Activated effector memory CD4-positive, alpha-beta T cell treated with Interleukin-2 at 50 U/mL for 16 hours (primary cell): Measurements from ENCODE around the gene ZNF292.
"Not testable (repeated sequence)": the region's sequence is repeated elsewhere in the genome, so short reads cannot be mapped to it uniquely, and the experiment has no call there.

Source experiments
- DNase-seq: peaks from one replicate; pipeline ENCODE4 v3.0.0-alpha.2; 2020

Gene ZNF292

DNA sequence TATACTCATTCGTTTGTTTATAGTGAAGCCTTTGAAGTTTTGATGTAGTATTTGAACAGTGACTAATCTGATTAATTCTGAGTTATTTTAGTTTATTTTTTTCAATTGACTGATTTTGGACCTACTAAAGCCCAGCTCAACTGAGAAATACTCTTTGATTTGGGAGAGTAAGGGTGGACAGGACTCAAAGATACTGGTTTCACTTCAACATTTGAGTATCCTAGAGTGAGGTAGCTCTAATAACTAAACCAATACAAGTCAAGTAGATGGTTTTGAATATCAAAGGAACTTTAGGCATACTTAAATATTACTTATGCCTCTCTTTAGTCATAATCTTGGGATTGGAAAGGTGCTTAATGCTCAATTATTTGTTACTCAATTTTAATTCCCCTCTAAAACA lies 65.6 kb downstream of the ZNF292 start:
- no peak for DNase-seq

DNA sequence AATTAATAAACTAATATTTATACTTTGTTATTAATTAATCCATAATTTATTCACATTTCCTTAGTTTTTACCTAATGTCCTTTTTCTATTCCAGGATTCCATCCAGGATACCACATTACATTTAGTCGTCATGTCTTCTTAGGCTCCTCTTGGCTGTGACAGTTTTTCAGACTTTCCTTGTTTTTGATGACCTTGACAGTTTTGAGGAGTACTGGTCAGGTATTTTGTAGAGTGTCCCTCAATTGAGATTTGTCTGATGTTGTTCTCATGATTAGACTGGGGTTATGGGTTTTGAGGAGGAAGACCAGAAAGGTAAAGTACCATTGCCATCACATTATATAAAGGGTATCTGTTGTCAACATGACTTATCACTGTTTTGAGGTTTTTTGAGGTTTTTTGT lies 67.3 kb downstream of the ZNF292 start:
- DNase-seq = no peak

DNA sequence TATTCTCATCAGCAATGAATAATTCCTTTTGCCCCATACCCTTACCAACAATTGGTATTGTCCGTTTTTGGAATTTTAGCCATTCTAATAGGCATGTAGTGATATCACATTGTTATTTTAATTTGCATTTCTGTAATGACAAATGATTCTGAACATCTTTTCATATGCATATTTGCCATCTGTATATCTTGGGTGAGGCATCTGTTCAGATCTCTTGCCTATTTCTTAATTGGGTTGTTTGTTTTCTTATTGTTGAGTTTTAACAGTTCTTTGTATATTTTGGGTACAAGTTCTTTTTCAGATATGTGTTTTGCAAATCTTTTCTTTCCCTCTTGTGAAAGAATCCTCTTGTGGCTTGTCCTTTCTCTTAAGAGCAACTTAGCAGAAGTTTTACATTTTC lies 69.6 kb downstream of the ZNF292 start:
- DNase-seq = no peak

DNA sequence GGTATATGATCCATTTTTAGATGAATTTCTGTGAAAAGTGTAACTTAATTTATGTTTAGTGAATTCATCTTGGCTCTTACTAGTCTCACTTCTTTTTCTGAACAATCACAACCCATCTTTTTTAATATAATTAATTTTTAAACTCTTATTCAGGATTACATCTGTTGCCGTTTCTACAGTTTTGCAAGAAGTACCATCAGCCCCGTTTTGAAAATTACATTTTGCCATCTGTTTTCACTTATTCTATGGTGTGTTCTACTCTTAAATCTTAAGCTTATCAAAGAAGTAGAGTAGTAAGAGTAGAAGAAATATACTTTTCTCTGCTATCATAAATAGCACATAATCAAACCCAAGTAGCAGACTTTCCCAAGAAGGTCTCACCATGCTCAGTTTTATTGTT lies 70.1 kb downstream of the ZNF292 start:
- DNase-seq = no peak

DNA sequence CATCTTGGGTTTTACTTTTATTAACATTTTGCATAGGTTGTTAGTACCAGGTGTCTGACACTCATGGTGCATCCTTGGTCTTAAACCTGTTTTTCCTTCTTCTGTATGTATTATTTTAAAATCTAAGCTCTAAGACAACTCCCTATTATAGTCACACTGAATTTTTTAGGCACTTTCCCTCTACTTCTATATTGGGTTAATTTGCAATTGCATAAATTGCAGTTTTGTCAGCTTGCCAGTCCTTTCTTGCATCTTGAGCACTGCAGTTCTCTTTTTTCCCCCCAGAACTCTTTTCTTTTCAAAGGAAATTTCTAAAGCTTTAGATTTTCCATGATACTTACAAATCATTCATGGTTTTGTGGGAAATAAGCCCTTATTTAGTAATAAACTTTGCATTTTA lies 70.6 kb downstream of the ZNF292 start:
- DNase-seq = no peak

DNA sequence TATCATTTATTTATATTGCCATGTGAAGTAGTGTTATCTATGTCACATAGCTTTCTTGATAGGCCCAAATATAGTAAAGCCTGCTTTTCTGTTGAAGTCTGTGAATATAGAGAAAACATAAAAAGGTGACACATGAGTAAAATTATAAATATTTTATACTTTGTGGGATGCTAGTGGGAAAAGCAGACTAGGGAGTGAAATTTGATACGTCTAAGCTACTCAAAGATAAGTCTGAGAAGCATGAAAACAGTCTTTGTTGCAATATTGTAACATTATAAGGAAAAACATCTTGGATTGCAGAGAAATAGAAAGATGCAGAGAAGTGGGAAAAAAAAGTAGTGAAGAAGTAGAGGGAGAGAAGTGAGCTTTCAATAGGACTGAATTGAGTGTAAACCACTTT lies 75.4 kb downstream of the ZNF292 start:
- no peak for DNase-seq

DNA sequence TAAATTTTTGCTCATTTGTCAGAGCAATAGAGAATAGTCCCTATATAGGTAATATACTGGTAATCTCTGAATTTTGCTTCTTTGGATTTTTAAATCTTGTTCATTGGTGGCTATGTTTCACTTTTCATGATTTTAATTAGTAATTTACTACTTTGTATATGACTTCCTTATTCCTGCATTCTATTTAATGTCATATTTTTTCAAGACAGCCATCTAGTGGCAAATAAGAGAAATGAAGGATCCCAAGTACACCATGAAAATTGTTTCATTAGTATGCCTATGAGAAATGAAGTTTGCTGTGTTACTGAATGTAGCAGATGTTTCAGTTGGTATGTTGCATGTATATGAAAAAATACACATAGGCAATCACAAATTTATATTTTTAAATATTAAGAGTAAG lies 82.4 kb downstream of the ZNF292 start:
- DNase-seq = no peak

DNA sequence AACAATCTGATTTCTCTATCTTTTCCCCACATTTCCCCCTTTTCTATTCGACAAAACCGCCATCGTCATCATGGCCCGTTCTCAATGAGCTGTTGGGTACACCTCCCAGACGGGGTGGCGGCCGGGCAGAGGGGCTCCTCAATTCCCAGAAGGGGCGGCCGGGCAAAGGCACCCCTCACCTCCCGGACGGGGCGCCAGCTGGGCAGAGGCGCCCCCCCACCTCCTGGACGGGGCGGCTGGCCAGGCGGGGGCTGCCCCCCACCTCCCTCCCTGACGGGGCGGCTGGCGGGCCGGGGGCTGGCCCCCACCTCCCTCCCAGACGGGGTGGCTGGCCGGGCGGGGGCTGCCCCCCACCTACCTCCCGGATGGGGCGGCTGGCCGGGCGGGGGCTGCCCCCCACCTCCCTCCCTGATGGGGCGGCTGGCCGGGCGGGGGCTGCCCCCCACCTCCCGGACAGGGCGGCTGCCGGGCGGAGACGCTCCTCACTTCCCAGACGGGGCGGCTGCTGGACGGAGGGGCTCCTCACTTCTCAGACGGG lies 83.8 kb downstream of the ZNF292 start:
- not testable (repeated sequence) for DNase-seq

DNA sequence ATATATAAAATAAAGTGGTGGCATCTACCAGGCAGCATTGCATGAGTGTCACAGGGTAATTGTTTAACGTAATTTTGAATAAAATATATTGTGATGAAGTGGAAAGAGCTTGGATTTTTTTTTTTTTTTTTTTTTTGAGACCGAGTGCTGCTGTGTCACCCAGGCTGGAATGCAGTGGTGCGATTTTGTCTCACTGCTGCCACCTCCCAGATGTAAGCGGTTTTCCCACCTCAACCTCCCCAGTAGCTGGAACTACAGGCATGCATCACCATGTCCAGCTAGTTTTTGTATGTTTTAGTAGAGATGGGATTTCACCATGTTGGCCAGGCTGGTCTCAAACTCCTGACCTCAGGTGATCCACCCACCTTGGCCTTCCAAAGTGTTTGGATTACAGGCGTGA lies 85.9 kb downstream of the ZNF292 start:
- no peak for DNase-seq

DNA sequence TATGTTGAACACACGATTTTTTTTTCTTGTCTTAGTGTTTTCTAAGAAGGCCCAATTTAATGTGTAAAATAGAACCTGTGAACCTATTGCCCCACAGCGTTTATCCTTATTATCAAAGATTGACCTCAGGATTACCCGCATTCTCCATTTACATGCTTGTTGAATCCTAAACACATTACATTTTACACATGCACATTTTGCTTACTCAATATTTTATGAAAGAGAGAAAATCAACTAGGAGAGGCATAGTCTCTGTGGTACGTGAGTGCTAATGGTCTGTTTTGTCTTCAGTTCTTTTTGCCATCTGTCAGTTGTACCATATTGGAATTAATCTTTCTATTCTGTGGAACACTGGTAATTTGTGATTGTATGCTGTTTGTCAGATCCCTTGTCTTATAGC lies 86.9 kb downstream of the ZNF292 start:
- no peak for DNase-seq

DNA sequence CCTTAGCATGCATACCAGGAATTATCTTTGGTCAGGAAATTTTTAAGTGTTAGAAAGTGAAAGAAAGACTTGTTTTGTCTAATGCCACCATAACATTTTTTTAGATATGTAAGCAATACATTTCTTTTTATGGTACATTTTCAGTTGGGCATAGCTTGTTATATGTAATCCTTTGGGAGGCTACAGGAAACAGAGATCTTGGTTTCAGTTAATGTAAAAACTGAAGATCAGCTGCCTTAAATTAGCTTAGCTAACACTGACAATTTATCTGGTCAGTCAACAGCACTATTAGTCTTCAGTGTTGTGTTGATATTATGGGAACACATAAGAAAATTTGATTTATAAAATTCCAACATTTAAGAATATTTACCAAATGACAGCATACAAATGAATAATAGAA lies 88.4 kb downstream of the ZNF292 start:
- no peak for DNase-seq

DNA sequence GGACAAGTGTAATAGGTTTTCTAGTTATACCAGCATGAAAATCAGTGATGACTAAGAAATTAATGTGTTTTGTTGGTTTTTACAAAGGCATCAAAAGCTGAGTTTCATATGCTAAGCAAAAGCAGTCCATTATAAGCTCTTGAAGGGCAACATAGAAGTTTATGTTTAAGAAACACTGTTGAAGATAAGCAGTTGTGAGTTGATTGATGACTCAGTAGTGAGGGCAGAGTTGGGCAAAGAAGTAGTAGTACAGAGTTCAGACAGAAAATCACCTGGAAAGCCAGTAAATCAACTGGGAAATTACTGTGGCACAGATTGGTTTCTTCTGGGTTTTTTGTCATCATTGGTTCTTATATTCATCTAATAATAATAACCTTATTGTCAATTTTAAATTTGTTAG lies 89.0 kb downstream of the ZNF292 start:
- no peak for DNase-seq

DNA sequence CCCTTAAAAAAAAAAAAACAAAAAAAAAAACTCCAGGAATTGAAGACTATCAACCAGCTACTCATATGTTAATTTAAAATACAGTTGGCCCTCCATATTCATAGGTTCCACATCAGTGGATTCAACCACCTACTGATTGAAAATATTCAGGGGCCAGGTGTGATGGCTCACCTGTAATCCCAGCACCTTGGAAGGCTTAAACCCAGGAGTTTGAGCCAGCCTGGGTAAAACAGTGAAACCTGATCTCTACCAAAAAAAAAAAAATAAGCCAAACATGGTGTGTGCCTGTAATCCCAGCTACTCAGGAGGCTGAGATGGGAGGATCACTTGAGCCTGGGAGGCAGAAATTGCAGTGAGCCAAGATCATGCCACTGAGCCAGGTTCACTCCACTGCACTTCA lies 94.7 kb downstream of the ZNF292 start:
- no peak for DNase-seq

DNA sequence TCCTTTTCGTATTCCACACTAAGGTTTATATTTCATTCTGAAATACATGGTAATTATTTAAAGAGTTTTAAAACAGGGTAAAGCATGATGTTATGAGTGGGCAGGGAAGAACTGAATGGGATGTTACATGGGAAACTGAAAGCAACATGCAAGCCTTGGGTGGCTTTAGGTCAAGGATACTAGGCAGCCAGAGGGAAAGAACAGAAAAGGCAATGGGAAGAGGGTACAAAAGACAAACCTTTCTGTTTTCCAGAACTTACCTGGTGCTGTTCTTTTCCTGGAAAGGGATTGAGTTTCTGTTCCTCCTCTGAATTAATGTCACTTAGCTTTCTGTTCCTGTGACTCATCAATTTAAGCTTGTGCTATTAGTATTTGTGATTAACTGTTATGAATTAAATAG lies 95.9 kb downstream of the ZNF292 start:
- no peak for DNase-seq

DNA sequence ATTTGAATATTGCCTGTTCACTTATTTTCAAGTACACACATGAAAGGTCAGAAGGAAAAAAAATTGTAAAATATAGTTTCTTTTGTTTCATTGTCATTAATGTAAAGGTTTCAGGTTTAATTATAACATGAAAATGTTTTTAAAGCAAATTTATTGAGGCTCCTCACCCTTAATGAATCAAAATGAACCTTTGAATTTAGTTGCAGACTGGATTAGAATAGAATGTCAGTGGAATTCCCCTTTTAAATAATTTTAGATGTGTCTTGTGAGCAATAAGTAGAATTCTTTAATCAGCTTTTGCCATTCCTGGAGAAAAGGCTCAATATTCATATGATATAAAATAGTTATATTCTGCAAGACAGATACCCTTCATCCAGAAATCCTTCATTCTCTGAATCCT lies 96.4 kb downstream of the ZNF292 start:
- no peak for DNase-seq

DNA sequence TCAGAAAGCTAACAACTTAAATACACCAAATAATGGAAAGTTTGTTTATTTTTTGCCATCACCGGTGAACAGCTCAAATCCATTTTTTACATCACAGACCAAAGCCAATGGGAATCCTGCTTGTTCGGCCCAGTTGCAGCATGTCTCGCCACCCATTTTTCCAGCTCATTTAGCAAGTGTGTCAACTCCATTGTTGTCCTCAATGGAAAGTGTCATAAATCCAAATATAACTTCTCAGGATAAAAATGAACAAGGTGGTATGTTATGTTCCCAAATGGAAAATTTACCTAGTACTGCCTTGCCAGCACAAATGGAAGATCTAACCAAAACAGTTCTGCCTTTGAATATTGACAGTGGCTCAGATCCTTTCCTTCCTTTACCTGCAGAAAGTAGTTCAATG lies 101.7 kb downstream of the ZNF292 start:
- DNase-seq = no peak

DNA sequence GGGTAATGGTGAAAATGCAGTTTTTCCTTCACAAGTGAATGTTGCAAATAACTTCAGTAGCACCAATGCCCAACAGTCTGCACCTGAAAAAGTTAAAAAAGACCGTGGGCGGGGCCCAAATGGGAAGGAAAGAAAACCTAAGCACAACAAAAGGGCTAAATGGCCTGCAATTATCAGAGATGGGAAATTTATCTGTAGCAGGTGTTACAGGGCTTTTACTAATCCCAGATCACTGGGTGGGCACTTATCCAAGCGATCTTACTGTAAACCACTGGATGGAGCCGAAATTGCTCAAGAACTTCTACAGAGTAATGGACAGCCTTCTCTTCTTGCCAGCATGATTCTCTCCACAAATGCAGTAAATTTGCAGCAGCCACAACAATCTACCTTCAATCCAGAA lies 102.2 kb downstream of the ZNF292 start:
- DNase-seq = no peak

DNA sequence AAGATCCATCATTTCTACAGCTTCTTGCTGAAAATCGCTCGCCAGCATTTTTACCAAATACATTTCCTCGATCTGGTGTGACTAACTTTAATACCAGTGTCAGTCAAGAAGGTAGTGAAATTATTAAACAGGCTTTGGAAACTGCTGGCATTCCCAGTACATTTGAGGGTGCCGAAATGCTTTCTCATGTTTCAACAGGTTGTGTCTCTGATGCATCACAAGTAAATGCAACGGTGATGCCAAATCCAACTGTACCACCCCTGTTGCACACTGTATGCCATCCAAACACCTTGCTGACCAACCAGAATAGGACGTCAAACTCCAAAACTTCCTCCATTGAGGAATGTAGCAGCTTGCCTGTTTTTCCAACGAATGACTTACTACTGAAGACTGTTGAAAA lies 102.6 kb downstream of the ZNF292 start:
- no peak for DNase-seq

DNA sequence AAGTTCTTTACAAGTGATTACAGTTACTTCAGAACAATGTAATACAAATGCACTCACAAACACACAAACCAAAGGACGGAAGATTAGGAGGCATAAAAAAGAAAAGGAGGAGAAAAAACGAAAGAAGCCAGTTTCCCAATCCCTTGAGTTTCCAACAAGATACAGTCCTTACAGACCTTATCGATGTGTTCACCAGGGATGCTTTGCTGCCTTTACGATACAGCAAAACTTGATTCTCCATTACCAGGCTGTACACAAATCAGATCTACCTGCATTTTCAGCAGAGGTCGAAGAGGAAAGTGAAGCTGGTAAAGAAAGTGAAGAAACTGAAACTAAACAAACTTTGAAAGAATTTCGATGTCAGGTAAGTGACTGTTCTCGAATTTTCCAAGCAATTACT lies 104.4 kb downstream of the ZNF292 start:
- no peak for DNase-seq

DNA sequence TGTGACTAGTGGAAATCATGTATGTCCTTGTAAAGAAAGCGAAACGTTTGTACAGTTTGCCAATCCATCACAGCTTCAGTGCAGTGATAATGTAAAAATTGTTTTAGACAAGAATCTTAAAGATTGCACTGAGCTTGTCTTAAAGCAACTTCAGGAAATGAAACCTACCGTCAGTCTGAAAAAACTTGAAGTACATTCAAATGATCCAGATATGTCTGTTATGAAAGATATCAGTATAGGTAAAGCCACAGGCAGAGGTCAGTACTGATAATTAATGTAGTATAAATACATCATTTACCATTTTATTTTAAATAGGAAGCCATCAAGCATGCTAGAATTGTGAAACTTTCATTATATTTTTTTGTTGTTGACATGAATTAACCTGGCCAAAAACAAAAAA lies 106.2 kb downstream of the ZNF292 start:
- DNase-seq = no peak

DNA sequence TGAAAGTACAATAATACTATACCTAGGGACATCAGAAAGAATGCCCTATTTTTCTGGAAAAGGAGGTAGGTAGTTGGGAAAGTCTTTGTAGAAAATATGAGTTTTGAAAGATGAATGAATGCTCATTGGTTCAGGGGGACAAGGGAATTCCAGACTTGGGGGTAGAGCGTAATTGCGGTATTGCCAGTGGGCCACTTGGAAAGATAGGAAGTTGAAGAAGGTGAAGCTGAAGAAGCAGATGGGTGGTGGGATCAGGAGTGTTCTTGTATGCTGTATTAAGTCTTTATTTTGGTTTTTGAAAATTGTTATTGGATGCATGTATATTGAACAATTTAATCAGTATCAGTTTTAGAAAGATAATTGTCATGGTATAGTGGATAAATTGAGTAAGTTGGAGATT lies 109.1 kb downstream of the ZNF292 start:
- DNase-seq = no peak

DNA sequence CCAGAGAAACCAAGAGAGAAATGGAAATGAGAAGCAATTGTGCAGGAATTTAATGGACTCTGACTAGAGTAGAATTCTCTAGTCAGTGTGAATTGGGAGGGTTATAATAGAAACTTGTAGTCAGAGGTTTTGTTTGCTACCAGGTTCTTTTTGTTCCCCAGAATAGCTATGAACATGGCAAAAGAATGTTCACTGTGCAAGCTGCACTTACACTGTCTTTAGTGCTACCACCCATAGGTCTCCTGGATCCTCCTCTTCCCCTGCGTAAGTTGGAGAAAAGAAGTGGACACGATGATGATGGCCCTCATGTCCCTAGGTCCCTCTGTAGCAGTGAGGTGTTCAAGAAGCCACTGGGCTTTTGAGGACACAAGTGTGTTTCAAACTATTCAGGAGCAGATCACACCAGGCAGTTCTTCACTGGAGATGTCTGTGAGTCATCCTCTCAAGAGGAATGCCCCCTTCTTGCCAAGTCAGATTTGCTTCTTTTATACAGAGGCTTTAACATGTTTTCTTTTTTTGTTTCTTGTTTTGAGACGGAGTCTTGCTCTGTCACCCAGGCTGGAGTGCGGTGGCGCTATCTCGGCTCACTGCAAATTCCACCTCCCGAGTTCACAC lies 119.4 kb downstream of the ZNF292 start:
- no peak for DNase-seq

DNA sequence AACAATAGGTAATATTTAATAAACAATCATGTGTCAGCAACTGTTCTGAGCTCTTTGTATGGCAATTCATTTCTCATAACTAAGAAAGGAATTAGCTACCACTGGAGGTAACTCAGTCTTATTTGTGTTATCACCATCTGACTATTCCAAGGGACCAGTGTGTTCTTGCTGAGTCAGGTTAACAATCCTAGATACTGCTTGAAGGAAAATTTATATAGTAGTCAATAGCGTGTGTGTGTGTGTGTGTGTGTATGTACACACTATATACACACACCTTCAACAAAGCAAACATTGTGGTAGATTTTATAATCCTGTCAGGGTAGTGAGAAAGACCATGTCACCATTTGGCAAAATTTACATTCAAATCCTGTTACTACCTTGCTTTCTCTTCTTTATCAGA lies 121.3 kb downstream of the ZNF292 start:
- DNase-seq = no peak

DNA sequence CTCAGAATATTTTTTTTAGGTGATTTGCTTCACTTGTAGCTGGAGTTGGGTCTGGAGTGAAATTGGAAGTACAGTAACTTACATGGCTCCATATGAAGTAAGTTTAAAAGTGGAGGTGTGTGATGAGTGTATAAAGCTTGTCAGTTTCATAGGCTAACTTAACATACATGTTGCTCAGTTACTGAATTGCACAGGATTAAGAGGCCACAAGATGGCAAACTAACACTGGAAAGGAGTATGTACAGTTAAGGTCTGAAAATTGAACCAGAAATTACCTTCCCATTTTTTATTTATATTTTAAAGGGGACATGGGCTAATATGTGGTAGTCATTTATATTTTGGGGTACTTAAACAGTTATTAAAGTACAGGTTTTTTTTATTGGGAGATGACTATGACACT lies 121.8 kb downstream of the ZNF292 start:
- no peak for DNase-seq

DNA sequence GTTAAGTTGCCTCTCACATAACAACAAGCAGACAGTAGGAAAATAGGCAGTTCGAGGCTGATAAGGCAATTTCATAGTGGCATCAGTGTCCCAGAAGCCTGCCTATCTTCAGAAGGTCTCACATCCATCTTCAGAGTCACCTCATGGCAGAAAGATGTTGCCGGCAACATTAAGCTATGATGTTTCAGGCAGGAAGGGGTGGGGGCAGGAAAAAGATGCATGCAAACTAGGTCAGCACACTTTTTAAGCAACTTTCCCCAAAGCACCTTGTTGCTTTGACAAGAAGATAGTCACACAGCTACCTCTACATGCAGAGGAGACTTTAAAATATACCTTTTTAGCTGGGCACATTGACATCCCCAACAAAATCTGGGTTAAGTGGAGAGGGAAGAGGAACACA lies 123.8 kb downstream of the ZNF292 start:
- no peak for DNase-seq

DNA sequence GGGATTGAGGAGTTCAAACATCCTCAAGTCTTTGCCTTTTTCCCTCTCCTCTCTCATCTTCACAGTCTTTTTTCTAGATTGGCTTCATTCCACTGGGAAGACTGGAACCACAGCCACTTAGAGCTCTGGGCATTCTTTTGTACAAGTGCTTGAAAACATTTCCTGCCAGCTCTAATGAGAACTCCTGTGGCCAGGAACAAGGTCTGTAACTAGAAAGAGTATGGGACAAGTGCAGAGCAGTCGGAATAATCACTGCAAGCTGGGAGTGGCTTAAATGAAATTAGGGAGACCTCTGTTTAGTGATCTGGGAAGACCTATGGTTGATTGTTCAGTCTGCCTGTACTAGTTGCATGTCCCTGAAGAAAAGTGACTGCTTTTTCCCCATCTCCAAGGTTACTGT lies 126.1 kb downstream of the ZNF292 start:
- DNase-seq = no peak
